HG02973 (cell line): ENCODE data around the gene CLDN16.

Experiments
- ATAC-seq: cut with Tn5 transposase; IDR thresholded peaks from one replicate; pipeline ENCODE4 v1.9.1; 2021; ENCODE audit warnings: moderate library complexity; ENCODE audit not compliant: unreplicated experiment

Gene CLDN16

DNA sequence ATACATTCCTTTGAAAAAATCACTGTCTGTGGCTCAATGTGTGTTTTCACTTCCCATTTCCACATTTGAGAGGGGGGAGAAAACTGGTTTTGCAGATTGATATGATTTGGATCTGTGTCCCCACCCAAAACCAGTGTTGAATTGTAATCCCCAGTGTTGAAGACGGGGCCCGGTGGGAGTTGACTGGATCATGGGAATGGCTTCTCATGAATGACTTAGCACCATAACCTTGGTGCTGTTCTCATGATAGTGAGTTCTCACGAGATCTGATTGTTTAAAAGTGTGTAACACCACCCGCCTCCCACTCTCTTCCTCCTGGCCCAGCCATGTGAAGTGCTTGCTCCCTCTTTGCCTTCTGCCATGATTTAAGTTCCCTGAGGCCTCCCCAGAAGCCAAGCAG is 45.7 kb downstream of the CLDN16 start:
- no peak for ATAC-seq

DNA sequence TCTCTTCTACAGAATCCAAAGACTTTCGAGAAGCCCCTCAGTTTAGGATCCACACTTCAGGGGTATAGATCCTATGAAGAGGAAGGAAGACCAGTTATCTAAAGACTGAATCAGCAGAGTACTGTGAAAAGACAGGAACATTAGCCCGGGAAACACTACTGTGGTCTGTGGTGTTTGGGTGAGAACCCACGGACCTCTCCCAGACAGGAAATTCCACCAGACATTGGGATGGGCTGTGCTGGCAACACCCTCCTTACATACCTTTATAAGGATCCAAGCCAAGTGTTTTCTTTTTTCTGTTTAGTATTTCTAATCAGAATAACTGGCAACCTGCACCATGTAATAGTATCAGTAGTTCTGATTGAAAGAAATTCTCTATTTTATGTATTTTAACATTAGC is 47.7 kb downstream of the CLDN16 start:
- ATAC-seq, result no peak

DNA sequence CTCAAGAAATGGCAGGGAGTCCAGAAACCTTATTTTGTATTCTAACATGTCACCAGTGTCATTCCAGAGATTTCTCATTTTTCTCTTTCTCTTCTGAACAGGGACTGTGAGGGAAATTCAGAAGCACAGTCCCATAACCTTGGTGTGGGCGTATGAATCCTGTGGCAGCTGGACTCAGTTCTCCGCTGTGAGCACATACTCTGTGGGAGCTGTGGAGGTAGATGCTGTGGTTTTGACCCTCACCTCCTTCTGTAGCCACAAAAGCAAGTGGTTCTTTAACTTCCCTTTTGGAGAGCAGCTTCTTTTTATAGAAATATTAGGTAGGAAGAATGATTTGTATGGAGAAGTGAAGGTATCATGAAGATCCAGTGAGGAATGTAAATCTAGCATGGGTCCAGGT is 48.4 kb downstream of the CLDN16 start:
- ATAC-seq, result no peak

DNA sequence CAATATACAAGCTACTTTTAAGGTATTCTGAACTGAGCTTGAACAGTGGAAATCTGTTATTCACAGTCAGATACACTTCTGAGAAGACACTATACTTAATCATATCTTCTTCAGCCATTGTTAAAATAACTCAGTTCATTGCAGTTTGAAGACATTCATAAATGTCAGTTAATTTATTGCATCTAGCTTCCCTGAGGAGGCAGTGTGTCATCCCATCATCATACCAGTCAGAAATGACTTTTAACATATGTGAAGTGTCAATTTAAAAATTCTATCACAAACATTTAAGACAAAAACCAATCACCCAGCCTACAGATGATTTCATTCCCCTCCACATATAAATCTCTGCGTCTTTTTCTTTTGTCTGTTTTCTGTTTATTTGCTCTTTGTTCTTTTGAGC is 54.3 kb downstream of the CLDN16 start:
- ATAC-seq, result no peak

DNA sequence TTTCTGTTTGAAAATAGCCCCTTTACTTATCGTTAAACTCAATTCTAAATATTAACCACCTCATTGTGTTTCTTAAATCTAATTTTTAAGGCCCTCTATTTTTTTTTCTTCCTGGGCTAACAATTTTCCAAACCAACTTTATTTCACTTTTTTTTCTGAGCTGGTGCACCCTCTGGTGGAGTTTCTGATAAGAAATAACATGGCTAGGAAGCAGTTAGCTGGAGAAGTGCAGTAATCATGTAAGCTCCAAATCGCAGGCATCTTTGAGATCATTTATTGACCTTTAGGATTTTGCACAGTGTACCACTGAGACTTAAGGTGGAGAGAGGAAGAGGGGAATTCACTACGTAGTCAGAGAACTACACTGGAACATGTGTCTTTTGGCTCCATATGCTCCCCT is 55.3 kb downstream of the CLDN16 start:
- ATAC-seq, result no peak

GRCh38 chr3:190444006-190444405 is 56.0 kb downstream of the CLDN16 start:
- no peak for ATAC-seq

DNA sequence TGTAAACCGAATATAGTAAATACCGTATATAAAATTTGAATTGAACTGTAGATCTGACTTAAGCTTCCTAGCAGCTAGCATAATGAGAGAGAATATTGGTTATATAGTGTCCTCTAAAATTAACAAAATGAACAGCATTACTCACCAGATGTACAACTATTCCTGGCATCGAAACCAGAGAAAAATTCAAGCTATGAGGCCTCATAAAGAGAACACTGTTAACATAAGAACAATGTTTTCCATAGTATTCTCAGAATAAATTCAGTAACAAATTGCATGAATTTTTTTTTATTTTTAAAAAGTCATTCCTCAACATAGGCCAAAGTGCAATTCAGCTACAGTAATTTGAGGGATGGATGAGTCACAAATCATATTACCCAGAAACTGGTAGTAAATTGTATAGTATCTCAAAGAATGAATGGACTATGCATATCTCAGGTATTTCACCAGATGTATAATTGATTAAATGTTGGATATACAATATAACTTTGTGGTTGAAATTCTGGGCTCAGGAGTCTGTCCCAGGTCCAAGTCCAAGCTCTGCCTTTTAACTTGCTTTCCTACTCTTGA is 56.7 kb downstream of the CLDN16 start:
- no peak for ATAC-seq

DNA sequence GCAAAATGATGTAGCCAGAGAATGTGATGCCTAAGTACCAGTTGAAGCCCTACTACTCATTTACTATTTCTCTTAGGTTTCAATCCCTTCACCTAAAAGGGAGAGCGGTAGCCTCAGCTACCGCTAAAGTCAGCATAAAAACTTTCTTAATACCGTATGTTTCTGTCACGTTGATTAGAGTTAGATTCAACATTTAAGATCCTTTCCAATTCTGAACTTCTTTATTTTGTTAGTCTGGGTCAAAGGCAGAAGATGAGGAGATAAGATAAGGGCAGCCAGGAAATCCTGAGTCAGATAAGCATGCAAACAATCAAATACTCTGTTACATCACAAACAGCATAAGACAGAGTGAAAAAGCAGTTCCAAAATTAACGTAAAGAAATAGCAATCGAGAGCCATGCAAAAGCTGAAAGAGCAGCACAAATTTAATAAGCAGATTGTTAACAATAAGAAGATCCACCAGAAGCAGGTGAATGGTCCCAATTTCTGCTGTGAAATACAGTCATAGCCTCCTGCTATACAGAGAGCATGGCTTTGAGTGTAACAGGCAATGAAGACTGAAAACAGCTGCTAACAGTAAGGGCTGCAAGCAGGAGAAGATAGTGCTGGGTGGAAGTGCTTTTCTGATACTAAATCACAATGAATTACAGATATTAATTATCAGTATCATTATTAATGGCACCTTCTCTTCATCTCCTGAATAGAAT is 58.8 kb downstream of the CLDN16 start:
- ATAC-seq, result no peak

DNA sequence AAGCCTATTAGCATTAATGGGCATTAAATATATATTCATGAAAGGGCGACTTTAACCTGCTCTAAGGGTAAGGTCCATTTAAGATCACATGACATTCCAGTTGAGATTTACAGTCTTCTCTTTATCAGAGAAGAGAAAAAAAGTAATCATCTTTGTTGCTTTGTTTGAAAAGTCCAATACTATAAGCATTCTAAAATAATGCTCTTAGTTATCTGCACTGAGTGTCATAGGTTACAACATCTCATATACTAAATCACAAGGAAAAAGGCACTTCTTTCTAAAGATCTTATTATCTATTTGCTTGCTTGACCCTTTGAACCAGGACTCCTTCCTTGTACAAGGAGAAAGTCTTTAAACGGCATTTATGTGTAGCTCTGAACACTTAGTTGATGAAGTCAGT is 60.3 kb downstream of the CLDN16 start:
- no peak for ATAC-seq

GRCh38 chr3:190449801-190450200 is 61.8 kb downstream of the CLDN16 start, which contains the start of gene TMEM207:
Gene TMEM207 (minus strand): TSS chr3:190449901. CDS start chr3:190449809, 92 bp downstream.
- ATAC-seq, result no peak

DNA sequence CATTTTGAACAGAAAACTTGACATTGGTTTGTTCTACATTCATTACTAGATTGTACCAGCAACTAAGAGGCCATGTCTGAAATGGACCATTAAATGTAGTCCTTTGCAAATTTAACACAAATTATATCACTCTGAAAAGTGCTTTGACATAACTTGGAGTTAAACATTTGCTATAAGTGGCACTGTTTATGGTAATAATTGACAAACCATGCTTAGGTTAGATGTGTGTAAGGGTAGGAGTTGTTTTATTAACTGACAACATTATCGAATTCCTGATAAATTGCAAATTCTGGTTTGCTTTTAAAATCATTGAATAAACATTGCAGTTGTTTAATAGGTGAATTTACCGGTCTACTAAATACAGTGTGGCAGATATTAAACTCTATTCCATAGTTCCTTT is 67.9 kb downstream of the CLDN16 start:
- no peak for ATAC-seq

GRCh38 chr3:190456770-190457169 is 68.8 kb downstream of the CLDN16 start:
- no peak for ATAC-seq

GRCh38 chr3:190458040-190458439 is 70.1 kb downstream of the CLDN16 start:
- no peak for ATAC-seq
